ENCODE measurements around the gene GTF3A.

The GTF3A gene

DNA sequence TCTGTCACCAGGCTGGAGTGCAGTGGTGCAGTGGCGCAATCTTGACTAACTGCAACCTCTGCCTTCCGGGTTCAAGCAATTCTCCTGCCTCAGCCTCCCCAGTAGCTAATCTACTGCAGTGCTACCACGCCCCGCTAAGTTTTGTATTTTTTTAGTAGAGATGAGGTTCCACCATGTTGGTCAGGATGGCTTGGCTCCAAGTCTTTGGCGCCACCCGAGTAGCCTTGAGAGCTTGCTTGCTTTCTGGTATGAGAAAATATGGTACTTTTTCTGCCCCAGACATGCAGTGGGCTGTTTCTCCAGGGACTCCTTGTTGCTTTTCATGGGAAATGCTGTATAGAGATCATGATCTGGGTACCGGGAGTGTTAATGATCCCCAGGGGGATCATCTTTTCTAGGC, 34.5 kb upstream of the GTF3A start:
- no peak overlapping the region for H2AFZ ChIP-seq (ENCODE audit: low read depth, low read length)
- H3K9ac ChIP-seq (ENCODE audit: low read depth, low read length): no peak overlapping the region
- DNase-seq (no peak), ATAC-seq (ENCODE audit: insufficient read depth, low read depth) (no peak)
- H3K36me3 ChIP-seq (ENCODE audit: insufficient read depth, low read length): no peaks in the 10 kb centered on the region
- no peak overlapping the region for H3K27ac ChIP-seq (ENCODE audit: low read length)
- no peaks in the 10 kb centered on the region for H4K20me1 ChIP-seq (ENCODE audit: insufficient read depth, low read length)
- H3K4me1 ChIP-seq (ENCODE audit: insufficient read depth, low read length): no peaks in the 10 kb centered on the region
- H3K9me3 ChIP-seq (ENCODE audit: insufficient read depth, low read length, severe bottlenecking): no peaks in the 10 kb centered on the region
- TF ChIP-seq, protein P1, sequence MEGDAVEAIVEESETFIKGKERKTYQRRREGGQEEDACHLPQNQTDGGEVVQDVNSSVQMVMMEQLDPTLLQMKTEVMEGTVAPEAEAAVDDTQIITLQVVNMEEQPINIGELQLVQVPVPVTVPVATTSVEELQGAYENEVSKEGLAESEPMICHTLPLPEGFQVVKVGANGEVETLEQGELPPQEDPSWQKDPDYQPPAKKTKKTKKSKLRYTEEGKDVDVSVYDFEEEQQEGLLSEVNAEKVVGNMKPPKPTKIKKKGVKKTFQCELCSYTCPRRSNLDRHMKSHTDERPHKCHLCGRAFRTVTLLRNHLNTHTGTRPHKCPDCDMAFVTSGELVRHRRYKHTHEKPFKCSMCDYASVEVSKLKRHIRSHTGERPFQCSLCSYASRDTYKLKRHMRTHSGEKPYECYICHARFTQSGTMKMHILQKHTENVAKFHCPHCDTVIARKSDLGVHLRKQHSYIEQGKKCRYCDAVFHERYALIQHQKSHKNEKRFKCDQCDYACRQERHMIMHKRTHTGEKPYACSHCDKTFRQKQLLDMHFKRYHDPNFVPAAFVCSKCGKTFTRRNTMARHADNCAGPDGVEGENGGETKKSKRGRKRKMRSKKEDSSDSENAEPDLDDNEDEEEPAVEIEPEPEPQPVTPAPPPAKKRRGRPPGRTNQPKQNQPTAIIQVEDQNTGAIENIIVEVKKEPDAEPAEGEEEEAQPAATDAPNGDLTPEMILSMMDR (IDR thresholded peaks at IDR 0.05; ENCODE audit: borderline replicate concordance, extremely low read depth, low read length, poor library complexity, severe bottlenecking): no peak
- no peak for TF ChIP-seq EZH2 (IDR thresholded peaks at IDR 0.05; ENCODE audit: borderline replicate concordance, low read depth, low read length, severe bottlenecking)
- H3K79me2 ChIP-seq (ENCODE audit: insufficient read depth, low read length): no peaks in the 10 kb centered on the region
- H3K4me3 ChIP-seq (ENCODE audit: low read depth in 1 of 2, low read length in 2 of 2): no peak overlapping the region
- peaks cover 4% of the 10 kb centered on the region for H3K27me3 ChIP-seq (ENCODE audit: insufficient read depth, low read length, poor library complexity)
- H3K4me2 ChIP-seq (ENCODE audit: insufficient read depth, low read length): no peak overlapping the region

DNA sequence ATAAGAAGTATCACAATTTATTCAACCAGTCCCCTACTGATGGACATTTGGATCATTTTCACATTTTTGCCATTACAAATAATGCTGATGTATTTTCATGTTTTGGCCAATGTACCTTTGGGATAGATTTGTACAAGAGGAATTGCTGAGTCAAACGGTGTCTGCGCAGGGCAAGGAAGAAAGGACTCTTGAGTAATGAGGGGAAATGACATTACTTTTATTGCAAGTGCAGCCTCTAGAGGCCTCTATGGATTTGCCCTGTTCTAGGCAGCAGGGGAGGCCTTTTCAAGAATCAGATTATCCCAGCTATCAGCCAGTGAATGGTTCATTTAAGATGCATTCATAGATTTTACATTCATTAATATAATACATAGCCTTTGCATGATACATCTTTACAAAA, 32.9 kb upstream of the GTF3A start:
- Histone ChIP-seq H3K79me2 (ENCODE audit: insufficient read depth, low read length) (no peaks in the 10 kb centered on the region), H4K20me1 (ENCODE audit: insufficient read depth, low read length) (no peaks in the 10 kb centered on the region), H3K4me3 (ENCODE audit: low read depth in 1 of 2, low read length in 2 of 2) (no peak overlapping the region), H3K36me3 (ENCODE audit: insufficient read depth, low read length) (no peaks in the 10 kb centered on the region), H3K27me3 (ENCODE audit: insufficient read depth, low read length, poor library complexity) (no peaks in the 10 kb centered on the region), H3K9ac (ENCODE audit: low read depth, low read length) (no peak overlapping the region), H3K27ac (ENCODE audit: low read length) (no peak overlapping the region), H3K4me2 (ENCODE audit: insufficient read depth, low read length) (no peak overlapping the region), H3K9me3 (ENCODE audit: insufficient read depth, low read length, severe bottlenecking) (no peaks in the 10 kb centered on the region), H2AFZ (ENCODE audit: low read depth, low read length) (no peak overlapping the region), H3K4me1 (ENCODE audit: insufficient read depth, low read length) (no peaks in the 10 kb centered on the region)
- DNase-seq: no peak
- ATAC-seq (ENCODE audit: insufficient read depth, low read depth): no peak
- TF ChIP-seq, protein P1 (IDR thresholded peaks at IDR 0.05; ENCODE audit: borderline replicate concordance, extremely low read depth, low read length, poor library complexity, severe bottlenecking): no peak

DNA sequence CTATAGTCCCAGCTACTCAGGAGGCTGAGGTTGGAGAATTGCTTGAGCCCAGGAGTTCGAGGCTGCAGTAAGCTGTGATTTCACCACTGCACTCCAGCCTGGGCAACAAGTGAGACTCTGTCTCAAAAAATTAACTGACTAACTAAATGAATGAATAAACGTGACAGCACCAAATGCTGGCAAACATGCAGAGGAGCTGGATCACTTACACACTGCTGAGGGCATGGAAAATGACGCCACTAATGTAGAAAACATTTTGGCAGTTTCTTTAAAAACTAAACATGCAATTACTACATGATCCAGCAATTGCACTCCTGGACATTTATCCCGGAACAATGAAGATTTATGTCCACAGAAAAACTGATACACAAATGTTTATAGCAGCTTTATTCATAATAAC, 31.3 kb upstream of the GTF3A start:
- Histone ChIP-seq H4K20me1 (ENCODE audit: insufficient read depth, low read length) (no peaks in the 10 kb centered on the region), H3K4me1 (ENCODE audit: insufficient read depth, low read length) (no peaks in the 10 kb centered on the region), H3K4me3 (ENCODE audit: low read depth in 1 of 2, low read length in 2 of 2) (no peak overlapping the region), H3K36me3 (ENCODE audit: insufficient read depth, low read length) (no peaks in the 10 kb centered on the region), H3K4me2 (ENCODE audit: insufficient read depth, low read length) (no peak overlapping the region), H3K79me2 (ENCODE audit: insufficient read depth, low read length) (no peaks in the 10 kb centered on the region), H2AFZ (ENCODE audit: low read depth, low read length) (no peak overlapping the region), H3K27ac (ENCODE audit: low read length) (no peak overlapping the region), H3K27me3 (ENCODE audit: insufficient read depth, low read length, poor library complexity) (no peaks in the 10 kb centered on the region), H3K9me3 (ENCODE audit: insufficient read depth, low read length, severe bottlenecking) (no peaks in the 10 kb centered on the region), H3K9ac (ENCODE audit: low read depth, low read length) (no peak overlapping the region)
- no peak for TF ChIP-seq EZH2 (IDR thresholded peaks at IDR 0.05; ENCODE audit: borderline replicate concordance, low read depth, low read length, severe bottlenecking)
- TF ChIP-seq, protein P1 (IDR thresholded peaks at IDR 0.05; ENCODE audit: borderline replicate concordance, extremely low read depth, low read length, poor library complexity, severe bottlenecking): no peak
- DNase-seq (no peak), ATAC-seq (ENCODE audit: insufficient read depth, low read depth) (no peak)

DNA sequence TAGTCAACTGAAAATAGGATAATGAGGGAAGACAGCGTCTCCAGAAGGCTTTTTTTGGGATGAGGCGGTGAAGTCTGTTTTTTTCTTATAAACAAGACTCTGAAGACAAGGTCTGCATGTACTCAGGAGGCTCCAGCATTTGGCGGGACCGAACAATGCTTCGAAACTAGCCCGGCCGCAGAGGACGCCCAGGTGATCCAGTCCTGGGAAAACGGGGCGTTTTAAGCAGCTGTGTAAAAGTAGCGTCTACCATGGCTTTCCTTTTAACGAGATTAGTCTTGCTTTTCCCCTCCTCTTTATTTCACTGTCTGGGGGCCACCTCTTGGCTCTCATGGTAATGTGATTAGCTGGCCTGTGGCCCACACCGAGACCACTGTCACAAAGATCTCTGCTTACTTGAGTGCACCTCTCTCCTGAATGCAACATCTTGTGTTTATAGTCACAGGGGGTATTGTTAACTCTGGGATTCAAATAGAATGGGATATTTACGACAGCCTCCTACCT, 29.4 kb upstream of the GTF3A start:
- Histone ChIP-seq H4K20me1 (ENCODE audit: insufficient read depth, low read length) (no peaks in the 10 kb centered on the region), H2AFZ (ENCODE audit: low read depth, low read length) (no peak overlapping the region), H3K79me2 (ENCODE audit: insufficient read depth, low read length) (no peaks in the 10 kb centered on the region), H3K4me3 (ENCODE audit: low read depth in 1 of 2, low read length in 2 of 2) (no peak overlapping the region), H3K4me2 (ENCODE audit: insufficient read depth, low read length) (no peak overlapping the region), H3K4me1 (ENCODE audit: insufficient read depth, low read length) (no peaks in the 10 kb centered on the region), H3K9ac (ENCODE audit: low read depth, low read length) (no peak overlapping the region), H3K9me3 (ENCODE audit: insufficient read depth, low read length, severe bottlenecking) (no peaks in the 10 kb centered on the region), H3K27me3 (ENCODE audit: insufficient read depth, low read length, poor library complexity) (no peaks in the 10 kb centered on the region), H3K36me3 (ENCODE audit: insufficient read depth, low read length) (no peaks in the 10 kb centered on the region), H3K27ac (ENCODE audit: low read length) (no peak overlapping the region)
- ATAC-seq (ENCODE audit: insufficient read depth, low read depth) (no peak), DNase-seq (no peak)
- no peak for TF ChIP-seq EZH2 (IDR thresholded peaks at IDR 0.05; ENCODE audit: borderline replicate concordance, low read depth, low read length, severe bottlenecking)
- TF ChIP-seq, protein P1 (IDR thresholded peaks at IDR 0.05; ENCODE audit: borderline replicate concordance, extremely low read depth, low read length, poor library complexity, severe bottlenecking): no peak

All from DND-41 (cell line).